GM19035 (cell line): Measurements from ENCODE around the gene TP53TG5.

Experiments used
- ATAC-seq: cut with Tn5 transposase; IDR thresholded peaks from one replicate; pipeline ENCODE4 v1.9.1; 2021; ENCODE audit not compliant: unreplicated experiment

TP53TG5 gene

GRCh38 chr20:45336530-45337366, 41.4 kb downstream of the TP53TG5 start:
- no peak for ATAC-seq

GRCh38 chr20:45330476-45330875, 47.6 kb downstream of the TP53TG5 start:
- no peak for ATAC-seq

- no peak for ATAC-seq
Measured at GRCh38 chr20:45329497-45330319, 48.4 kb downstream of the TP53TG5 start.

GRCh38 chr20:45328451-45328850, 49.7 kb downstream of the TP53TG5 start:
- ATAC-seq: no peak

- no peak for ATAC-seq
Measured at GRCh38 chr20:45325371-45325770, 52.8 kb downstream of the TP53TG5 start.

GRCh38 chr20:45323731-45324130, 54.4 kb downstream of the TP53TG5 start:
- ATAC-seq: no peak

- no peak for ATAC-seq
Measured at GRCh38 chr20:45322952-45323383, 55.2 kb downstream of the TP53TG5 start.
